Fibroblast of skin of right quadriceps (primary cell): ENCODE measurements around the gene TGM5.
A peak's percentile ranks its signal among the peaks of the same experiment; 100 is the strongest.
"Not testable (repeated sequence)": the region's sequence is repeated elsewhere in the genome, so short reads cannot be mapped to it uniquely, and the experiment has no call there.

Experiments
- DNase-seq: peaks from one replicate; pipeline ENCODE4 v3.0.0-alpha.2; 2013

Gene TGM5

DNA sequence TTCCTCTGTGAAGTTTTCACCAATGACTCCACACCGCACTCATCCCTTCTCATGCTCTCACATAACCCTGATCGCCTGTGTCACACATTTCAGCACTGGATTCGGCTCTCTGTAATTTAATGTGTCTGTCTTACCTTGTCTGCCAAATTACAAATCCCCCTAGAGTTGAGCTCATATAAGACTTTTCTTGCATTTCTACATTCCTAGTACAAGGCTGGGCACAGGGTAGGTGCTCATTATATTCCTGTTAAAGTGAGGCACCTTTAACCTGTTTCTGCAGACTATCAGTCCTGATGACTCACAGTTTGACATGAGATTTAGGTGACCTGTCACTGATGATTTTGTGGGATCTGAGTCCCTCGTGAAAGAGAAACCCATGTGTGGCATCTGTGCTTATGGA, 22.6 kb downstream of the TGM5 start:
- no peak for DNase-seq

- DNase-seq: no peak
Observed at GRCh38 chr15:43243020-43243645, 23.6 kb downstream of the TGM5 start.

DNA sequence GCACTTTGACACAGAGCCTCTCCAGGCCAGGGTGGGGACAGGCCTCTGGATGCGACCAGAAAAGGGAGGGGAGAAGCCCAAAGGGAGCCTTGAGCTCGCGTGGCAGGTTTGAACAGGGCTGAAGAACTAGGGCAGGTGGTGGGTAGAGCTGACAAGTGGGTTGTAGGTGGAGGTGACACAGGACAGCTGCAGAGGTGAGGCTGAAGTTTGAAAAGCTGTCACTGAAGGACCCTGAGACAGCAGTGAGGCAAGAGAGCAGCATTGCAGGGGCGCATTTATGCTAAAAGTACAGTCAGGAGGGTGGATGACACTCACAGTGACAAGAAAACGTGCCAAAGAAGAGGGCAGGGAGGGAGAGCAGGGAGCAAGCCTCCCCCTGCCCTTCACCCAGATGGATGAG, 24.1 kb downstream of the TGM5 start:
- DNase-seq: no peak

DNA sequence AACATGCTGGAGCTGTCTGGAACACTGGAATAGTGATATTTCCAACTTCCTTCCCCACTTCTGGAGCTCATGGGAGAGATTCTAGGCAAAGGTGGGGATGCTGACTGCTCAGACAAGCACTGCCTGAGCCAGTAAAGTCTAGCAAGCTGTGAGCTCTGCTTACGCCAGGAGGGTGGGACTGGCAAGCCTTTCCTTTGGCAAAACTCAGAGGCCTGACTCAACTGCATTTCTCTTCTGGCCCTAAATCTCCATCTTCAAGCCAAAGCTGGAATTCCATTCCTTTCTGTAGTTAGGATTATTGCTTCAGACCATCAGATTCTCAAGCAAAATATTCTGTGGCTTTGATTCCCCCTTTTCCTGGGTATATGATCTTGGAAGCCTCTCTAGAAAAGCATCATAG, 25.6 kb downstream of the TGM5 start:
- peak; percentile 34 for DNase-seq

DNA sequence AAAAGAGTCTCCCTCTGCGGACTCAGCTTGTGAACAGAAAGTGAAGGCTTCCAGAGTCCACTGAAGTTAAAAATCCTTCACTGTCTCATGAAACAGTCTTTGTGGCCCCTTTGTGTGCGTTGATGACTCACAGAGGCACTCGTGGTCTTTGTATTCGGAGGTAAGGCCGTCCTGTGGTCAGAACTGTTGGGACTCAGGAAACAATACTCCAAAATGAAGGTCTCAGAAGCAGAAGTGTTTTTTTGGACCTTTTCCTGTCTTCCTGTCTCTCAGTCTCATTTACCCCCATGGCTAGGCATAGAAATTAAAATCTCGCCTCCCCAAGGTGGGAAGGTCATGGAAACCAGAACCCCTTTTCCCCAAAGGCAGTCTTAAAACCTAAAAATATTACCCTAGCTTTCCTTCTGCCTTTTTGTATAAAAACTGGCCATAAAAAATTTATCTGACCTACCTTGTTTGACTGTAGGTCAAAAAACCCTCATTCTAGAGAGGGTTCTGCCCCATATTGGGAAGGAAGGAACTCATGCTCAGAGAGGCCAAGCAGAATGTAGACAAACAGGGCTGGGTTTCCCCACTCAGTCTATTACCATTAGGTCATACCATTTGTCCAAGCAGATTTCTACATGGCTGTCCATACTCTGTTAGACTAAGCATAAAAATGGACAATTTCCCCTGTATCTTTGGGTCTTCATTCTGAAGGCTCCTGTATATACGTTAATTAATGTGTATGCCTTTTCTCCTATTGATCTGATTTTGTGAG, 26.8 kb downstream of the TGM5 start:
- DNase-seq: no peak

- no peak for DNase-seq
Observed at GRCh38 chr15:43238671-43239131, 28.0 kb downstream of the TGM5 start.

DNA sequence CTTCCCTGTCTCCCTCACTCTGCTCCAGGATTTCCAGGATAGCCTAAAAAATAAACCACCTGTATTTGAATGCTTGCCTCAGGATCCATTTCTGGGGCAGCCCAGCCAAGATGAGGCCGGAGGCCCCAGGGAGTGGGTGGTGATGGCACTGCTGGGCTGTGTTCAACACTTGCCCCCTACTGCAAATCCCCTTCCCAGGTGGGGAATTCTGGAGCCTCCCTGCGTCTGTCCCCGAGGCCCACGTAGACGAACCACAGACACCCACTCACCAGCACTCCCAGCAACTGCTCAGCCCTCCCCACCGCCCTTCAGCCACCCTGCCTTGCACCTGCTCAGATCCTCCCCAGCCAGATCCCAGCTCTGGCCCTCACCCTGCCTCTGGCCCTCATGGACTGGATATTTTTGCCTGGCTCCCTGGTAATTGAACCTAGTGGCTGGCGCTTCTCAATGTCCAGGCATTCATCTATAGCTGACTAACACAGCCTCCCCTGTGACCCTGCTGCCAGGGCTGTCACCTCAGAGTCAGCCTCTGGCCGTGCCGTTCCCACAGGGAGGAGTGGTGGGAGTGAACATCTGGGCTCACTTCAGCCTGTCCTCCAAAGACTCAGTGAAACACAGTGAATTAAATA, 28.8 kb downstream of the TGM5 start:
- DNase-seq: no peak

GRCh38 chr15:43235536-43235935, 31.2 kb downstream of the TGM5 start:
- no peak for DNase-seq

- DNase-seq: no peak
Observed at GRCh38 chr15:43232289-43232874, 34.3 kb downstream of the TGM5 start.

- DNase-seq: no peak
Observed at GRCh38 chr15:43230640-43231115, 36.0 kb downstream of the TGM5 start.

DNA sequence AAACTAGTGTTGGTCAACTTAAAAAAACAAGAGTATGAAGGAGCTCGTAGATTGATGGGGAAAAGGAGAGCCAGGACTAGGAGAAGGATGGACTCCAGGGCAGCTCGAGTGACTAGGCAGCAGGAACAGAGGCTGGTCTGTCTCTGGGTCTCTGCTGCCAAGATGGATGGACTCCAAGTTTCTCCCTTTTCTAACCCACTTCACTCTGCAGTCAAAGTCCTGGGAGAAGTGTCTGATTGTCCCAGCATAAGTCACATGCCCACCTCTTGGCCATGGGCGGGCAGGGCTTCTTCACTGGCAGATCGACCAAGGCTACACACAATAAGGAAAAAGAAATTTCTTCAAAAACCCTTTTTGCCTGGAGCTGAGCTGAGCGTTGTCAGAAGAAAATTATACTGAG, 36.8 kb downstream of the TGM5 start:
- DNase-seq: no peak

DNA sequence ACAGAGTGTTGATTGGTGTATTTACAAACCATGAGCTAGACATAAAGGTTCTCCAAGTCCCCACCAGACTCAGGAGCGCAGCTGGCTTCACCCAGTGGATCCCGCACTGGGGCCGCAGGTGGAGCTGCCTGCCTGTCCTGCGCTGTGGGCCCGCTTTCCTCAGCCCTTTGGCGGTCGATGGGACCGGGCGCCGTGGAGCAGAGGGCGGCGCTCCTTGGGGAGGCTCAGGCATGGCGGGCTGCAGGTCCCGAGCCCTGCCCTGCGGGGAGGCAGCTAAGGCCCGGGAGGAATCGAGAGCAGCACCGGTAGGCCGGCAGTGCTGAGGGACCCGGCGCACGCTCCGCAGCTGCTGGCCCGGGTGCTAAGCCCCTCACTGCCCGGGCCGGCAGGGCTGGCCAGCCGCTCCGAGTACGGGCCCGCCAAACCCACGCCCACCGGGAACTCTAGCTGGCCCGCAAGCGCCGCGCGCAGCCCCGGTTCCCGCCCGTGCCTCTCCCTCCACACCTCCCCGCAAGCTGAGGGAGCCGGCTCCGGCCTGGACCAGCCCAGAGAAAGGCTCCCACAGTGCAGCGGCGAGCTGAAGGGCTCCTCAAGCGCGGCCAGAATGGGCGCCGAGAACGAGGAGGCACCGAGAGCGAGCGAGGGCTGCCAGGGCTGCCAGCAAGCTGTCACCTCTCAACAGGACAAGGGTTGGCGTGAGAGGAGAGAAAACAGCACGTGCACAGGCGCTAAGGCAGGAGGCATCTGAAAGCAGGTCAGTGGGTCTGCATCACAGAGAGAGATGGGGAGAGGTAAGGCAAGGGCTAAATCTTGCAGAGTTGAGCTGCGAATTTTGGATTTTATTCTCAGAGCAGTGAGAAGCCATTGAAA, 40.1 kb downstream of the TGM5 start:
- DNase-seq: no peak

DNA sequence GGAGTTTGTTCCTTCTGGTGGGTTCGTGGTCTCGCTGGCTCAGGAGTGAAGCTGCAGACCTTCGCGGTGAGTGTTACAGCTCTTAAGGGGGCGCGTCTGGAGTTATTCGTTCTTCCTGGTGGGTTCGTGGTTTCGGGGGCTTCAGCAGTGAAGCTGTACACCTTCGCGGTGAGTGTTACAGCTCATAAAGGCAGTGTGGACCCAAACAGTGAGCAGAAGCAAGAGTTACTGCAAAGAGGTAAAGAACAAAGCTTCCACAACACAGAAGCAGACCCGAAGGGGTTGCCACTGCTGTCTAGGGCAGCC, 40.8 kb downstream of the TGM5 start:
- DNase-seq: not testable (repeated sequence)

- DNase-seq: peak; percentile 52
Observed at GRCh38 chr15:43225201-43225949, 41.4 kb downstream of the TGM5 start.

DNA sequence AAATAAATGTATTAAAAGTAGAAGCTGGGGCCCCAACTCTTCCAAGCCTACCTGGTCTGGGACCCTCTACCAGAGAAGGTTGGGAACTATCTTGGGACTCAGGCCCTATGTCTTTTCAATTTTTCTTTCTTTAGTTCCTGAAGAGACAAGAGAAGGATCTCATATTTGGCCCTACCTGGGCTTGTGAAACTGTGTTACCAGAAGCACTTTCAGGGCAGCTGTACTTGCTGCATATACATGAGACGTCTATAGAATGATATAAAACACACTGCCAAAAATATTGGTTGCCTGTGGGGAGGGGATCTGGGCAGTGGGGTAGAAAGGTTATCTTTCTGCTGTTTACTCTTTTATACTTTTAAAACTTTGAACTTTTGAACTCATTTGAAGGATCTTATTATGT, 45.3 kb downstream of the TGM5 start:
- no peak for DNase-seq

GRCh38 chr15:43220991-43221403, 45.7 kb downstream of the TGM5 start, which contains the start of gene EPB42:
Gene EPB42, minus strand, starts transcription at chr15:43221018. Its CDS starts 193 bp downstream, at chr15:43220825.
- no peak for DNase-seq

- DNase-seq: no peak
Observed at GRCh38 chr15:43219929-43220928, 46.5 kb downstream of the TGM5 start.

DNA sequence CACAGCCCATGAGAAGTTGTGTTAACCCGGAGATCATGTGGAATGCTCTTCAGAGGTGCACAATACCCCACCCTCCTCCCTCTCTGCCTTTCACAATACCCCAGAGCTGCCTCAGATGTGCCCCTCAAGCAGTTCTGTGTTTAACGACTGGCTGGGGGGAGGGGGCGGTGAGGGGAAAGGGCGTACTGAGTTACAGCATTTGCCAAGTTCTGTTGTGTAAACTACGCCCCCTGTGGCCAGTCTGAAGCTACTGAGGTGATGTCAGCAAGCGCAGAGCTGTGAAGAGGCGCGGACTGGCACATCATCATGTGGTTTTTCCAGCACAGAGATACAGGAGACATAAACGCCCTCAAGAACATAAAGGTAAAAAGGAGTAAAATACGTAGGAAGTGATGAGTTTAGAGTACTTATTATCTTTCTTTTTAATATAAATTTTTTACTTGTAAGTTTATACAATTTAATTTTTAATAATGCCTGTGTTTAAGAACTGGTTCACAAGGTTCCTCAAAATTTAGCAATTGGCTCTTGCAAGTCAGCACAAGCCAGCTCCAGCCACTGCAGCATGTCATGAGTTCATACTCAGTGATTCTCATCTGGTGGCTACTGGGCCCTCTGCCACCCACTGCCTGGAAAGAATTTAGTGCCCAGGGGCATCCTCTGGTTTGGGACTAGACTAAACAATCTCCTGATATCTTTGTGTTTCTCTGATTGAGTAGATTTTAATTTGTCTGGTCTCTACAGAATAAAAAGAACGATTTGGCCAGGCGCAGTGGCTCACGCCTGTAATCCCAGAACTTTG, 47.6 kb downstream of the TGM5 start:
- no peak for DNase-seq

DNA sequence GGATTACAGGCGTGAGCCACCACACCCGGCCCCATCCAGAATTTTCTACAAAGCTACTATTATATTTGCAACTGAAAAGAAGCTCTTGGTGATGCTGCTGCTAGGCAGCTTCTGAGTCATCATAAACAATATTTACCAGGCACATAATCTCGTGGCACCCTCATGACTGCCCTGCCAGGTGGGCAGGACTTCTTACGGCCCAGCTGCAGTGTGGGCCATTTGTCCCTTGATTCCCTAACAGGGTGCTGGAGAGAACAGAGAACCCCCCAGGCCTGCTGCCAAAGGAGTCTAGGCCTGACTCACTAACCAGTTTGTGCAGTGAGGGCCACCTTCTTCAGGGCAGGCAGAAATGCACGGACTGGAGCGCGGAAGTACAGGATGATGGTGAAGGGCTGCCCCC, 50.8 kb downstream of the TGM5 start:
- no peak for DNase-seq
